ENCODE measurements around the gene DLGAP1. TPM values are rescaled to one million over a fixed set of nuclear protein-coding genes. Genes with fewer than 3 reads are reported as not detected.

DLGAP1 gene
- polyA plus RNA-seq, 1 donor from 2014 or later: 4.5 TPM

- Histone ChIP-seq H3K27ac (ENCODE audit: low read length) (no peak overlapping the region), H3K27me3 (ENCODE audit: insufficient read depth, low read depth, low read length) (no peaks in the 10 kb centered on the region), H2AFZ (ENCODE audit: low read depth, low read length) (no peak overlapping the region), H3K9me3 (ENCODE audit: low read length) (no peaks in the 10 kb centered on the region), H3F3A (ENCODE audit: insufficient read depth, low read length, poor library complexity, severe bottlenecking) (no peaks in the 10 kb centered on the region), H3K36me3 (ENCODE audit: insufficient read depth, low read length) (no peaks in the 10 kb centered on the region), H3K79me2 (replicated peaks; ENCODE audit: insufficient read depth, low read length) (no peaks in the 10 kb centered on the region), H3K9ac (ENCODE audit: low read length) (no peak overlapping the region), H4K20me1 (ENCODE audit: insufficient read depth) (no peaks in the 10 kb centered on the region), H3K4me3 (ENCODE audit: low read length) (no peak overlapping the region), H3K4me2 (ENCODE audit: low read length) (no peak overlapping the region), H3K9me2 (ENCODE audit: insufficient read depth, low read length) (no peaks in the 10 kb centered on the region)
- TF ChIP-seq, protein P1, sequence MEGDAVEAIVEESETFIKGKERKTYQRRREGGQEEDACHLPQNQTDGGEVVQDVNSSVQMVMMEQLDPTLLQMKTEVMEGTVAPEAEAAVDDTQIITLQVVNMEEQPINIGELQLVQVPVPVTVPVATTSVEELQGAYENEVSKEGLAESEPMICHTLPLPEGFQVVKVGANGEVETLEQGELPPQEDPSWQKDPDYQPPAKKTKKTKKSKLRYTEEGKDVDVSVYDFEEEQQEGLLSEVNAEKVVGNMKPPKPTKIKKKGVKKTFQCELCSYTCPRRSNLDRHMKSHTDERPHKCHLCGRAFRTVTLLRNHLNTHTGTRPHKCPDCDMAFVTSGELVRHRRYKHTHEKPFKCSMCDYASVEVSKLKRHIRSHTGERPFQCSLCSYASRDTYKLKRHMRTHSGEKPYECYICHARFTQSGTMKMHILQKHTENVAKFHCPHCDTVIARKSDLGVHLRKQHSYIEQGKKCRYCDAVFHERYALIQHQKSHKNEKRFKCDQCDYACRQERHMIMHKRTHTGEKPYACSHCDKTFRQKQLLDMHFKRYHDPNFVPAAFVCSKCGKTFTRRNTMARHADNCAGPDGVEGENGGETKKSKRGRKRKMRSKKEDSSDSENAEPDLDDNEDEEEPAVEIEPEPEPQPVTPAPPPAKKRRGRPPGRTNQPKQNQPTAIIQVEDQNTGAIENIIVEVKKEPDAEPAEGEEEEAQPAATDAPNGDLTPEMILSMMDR (IDR thresholded peaks at IDR 0.05; ENCODE audit: poor library complexity, severe bottlenecking): no peak
- TF ChIP-seq TAF1 (IDR thresholded peaks at IDR 0.05; ENCODE audit: low read depth) (no peak), SMC3 (conservative IDR thresholded peaks at IDR 0.05; ENCODE audit: poor library complexity) (no peak), EP300 (conservative IDR thresholded peaks at IDR 0.05; ENCODE audit: poor library complexity, severe bottlenecking) (no peak), POLR2AphosphoS5 (IDR thresholded peaks at IDR 0.05) (no peak), RAD21 (conservative IDR thresholded peaks at IDR 0.05) (no peak)
Measured at GRCh38 chr18:3935305-3935704, 519.8 kb downstream of the DLGAP1 start.

DNA sequence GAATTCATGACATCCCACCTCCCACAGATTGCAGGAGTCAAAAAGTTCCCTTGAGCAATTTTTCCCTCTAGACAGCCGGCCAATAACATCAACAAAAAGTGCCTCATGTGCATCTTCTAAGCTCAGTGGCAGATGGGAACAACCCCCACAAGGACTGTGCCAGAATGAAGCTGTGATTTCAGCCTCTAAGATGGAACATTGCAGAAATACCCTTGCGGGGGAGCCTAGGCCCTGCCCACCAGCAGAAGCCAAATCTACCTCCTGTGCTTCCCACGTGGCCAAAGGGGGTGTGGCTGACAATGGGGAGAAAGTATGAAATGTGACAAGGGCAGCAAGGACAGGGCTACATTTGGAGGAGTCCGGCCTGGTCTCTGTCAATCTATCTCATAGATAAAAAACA, 522.8 kb downstream of the DLGAP1 start:
- Histone ChIP-seq H3K36me3 (ENCODE audit: insufficient read depth, low read length) (no peaks in the 10 kb centered on the region), H3K9ac (ENCODE audit: low read length) (no peak overlapping the region), H3K79me2 (replicated peaks; ENCODE audit: insufficient read depth, low read length) (no peaks in the 10 kb centered on the region), H3F3A (ENCODE audit: insufficient read depth, low read length, poor library complexity, severe bottlenecking) (no peaks in the 10 kb centered on the region), H3K4me3 (ENCODE audit: low read length) (no peak overlapping the region), H3K4me2 (ENCODE audit: low read length) (no peak overlapping the region), H3K9me2 (ENCODE audit: insufficient read depth, low read length) (no peaks in the 10 kb centered on the region), H4K20me1 (ENCODE audit: insufficient read depth) (no peaks in the 10 kb centered on the region), H3K9me3 (ENCODE audit: low read length) (no peaks in the 10 kb centered on the region), H3K27me3 (ENCODE audit: insufficient read depth, low read depth, low read length) (no peaks in the 10 kb centered on the region), H3K27ac (ENCODE audit: low read length) (no peak overlapping the region), H2AFZ (ENCODE audit: low read depth, low read length) (no peak overlapping the region)
- TF ChIP-seq, protein P2, sequence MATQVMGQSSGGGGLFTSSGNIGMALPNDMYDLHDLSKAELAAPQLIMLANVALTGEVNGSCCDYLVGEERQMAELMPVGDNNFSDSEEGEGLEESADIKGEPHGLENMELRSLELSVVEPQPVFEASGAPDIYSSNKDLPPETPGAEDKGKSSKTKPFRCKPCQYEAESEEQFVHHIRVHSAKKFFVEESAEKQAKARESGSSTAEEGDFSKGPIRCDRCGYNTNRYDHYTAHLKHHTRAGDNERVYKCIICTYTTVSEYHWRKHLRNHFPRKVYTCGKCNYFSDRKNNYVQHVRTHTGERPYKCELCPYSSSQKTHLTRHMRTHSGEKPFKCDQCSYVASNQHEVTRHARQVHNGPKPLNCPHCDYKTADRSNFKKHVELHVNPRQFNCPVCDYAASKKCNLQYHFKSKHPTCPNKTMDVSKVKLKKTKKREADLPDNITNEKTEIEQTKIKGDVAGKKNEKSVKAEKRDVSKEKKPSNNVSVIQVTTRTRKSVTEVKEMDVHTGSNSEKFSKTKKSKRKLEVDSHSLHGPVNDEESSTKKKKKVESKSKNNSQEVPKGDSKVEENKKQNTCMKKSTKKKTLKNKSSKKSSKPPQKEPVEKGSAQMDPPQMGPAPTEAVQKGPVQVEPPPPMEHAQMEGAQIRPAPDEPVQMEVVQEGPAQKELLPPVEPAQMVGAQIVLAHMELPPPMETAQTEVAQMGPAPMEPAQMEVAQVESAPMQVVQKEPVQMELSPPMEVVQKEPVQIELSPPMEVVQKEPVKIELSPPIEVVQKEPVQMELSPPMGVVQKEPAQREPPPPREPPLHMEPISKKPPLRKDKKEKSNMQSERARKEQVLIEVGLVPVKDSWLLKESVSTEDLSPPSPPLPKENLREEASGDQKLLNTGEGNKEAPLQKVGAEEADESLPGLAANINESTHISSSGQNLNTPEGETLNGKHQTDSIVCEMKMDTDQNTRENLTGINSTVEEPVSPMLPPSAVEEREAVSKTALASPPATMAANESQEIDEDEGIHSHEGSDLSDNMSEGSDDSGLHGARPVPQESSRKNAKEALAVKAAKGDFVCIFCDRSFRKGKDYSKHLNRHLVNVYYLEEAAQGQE (IDR thresholded peaks at IDR 0.05; ENCODE audit: borderline replicate concordance): no peak
- no peak for TF ChIP-seq EZH2 (IDR thresholded peaks at IDR 0.05; ENCODE audit: borderline replicate concordance, insufficient read depth, low read length, poor library complexity, severe bottlenecking)
- no peak for TF ChIP-seq EP300 (conservative IDR thresholded peaks at IDR 0.05; ENCODE audit: poor library complexity, severe bottlenecking)
- no peak for TF ChIP-seq RAD21 (conservative IDR thresholded peaks at IDR 0.05)
- TF ChIP-seq, protein P1 (IDR thresholded peaks at IDR 0.05; ENCODE audit: poor library complexity, severe bottlenecking): no peak
- TF ChIP-seq MXI1 (conservative IDR thresholded peaks at IDR 0.05; ENCODE audit: poor library complexity, severe bottlenecking): no peak
- no peak for TF ChIP-seq SMC3 (conservative IDR thresholded peaks at IDR 0.05; ENCODE audit: poor library complexity)
- TF ChIP-seq TAF1 (IDR thresholded peaks at IDR 0.05; ENCODE audit: low read depth): no peak

Measured in neural cell (in vitro differentiated cells).